ENCODE results near the gene STS.

Gene STS

DNA sequence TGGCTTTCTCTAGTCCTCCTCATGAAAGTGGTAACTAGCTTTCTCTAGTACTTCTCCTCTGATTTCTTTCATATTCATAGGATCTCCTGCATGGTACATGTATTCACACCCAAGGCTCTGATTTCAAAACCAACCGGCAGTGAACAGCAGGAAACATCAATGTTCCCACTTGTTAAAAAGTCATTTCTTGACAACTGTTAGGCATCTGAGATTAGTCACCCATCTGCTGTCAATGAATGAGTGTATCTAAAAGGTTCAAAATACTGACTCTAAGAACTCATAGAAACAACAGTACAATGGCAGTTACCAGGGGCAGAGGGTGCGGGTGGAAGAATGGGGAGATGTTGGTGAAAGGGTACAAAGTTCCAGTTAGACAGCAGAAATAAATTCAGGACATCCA is 31.9 kb downstream of the STS start:
- Histone ChIP-seq H3K4me1 (no peaks in the 10 kb centered on the region), H3K36me3 (peaks cover 0 to 24% (median 0%) of the 10 kb centered on the region in 11 experiments; a peak in 6 of 22 replicates), H3K4me2 (no peak overlapping the region), H3K9me3 (replicated peaks in 1 of 11) (peaks cover 0 to 29% (median 11%) of the 10 kb centered on the region in 11 experiments; a peak in 16 of 22 replicates), H3K4me3 (no peak overlapping the region), H4K20me1 (no peaks in the 10 kb centered on the region), H3K9ac (no peak overlapping the region), H3K27me3 (no peaks in the 10 kb centered on the region), H3K27ac (no peak overlapping the region)
- TF ChIP-seq Cebpa-rat (IDR thresholded peaks at IDR 0.05) = no peak

DNA sequence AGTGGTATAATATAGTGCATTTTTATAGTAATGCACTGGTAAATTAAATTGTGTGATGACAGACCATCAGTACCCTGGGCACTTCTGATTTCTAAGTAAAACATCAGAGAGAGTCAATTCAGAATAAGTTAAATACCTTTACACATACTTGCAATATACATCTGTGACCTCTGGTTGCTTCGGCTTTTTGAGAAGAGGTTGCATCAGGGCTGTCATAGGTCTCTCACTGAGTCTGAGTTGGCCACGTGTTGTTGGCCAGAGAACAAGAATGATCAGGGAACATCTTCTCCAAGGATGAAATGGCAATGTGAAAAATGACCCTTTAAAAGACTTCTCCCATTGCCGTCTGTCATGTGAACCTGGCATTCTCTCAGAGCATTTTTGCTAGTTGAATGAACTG is 37.3 kb downstream of the STS start:
- TF ChIP-seq Cebpa-rat (IDR thresholded peaks at IDR 0.05) = no peak
- no peak overlapping the region for H3K4me3 ChIP-seq
- no peaks in the 10 kb centered on the region for H3K27me3 ChIP-seq
- H4K20me1 ChIP-seq = no peaks in the 10 kb centered on the region
- H3K36me3 ChIP-seq = peaks cover 0 to 14% (median 0%) of the 10 kb centered on the region in 11 experiments; a peak in 5 of 22 replicates
- peaks cover 0 to 10% (median 0%) of the 10 kb centered on the region in 11 experiments; a peak in 3 of 22 replicates for H3K9me3 ChIP-seq (replicated peaks in 1 of 11)
- no peak overlapping the region for H3K9ac ChIP-seq
- H3K4me2 ChIP-seq = no peak overlapping the region
- H3K4me1 ChIP-seq = no peaks in the 10 kb centered on the region
- no peak overlapping the region for H3K27ac ChIP-seq

DNA sequence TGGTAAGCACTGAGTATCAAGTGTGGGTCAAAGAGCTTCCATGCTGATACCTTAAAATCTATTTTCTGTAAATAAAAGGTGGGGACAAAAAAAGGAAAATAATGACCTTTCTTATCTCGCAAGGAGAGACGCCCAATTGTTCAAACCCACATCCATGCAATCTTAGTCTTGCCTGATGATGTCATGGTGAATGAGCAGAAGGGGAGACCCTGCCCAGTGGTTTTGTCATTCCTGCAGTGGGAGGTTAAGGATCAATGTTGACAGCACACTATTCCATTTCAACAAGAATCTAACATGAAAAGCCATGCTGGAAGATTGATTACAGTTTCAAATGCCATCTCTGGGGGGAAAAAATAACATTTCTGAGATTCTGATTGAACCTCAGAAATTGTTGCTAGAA is 41.2 kb downstream of the STS start:
- Histone ChIP-seq H4K20me1 (no peaks in the 10 kb centered on the region), H3K4me3 (no peak overlapping the region), H3K36me3 (peaks cover 1 to 29% (median 18%) of the 10 kb centered on the region in 11 experiments; a peak in 15 of 22 replicates), H3K27ac (no peak overlapping the region), H3K9ac (no peak overlapping the region), H3K27me3 (no peaks in the 10 kb centered on the region), H3K4me2 (no peak overlapping the region), H3K4me1 (no peaks in the 10 kb centered on the region), H3K9me3 (replicated peaks in 1 of 11) (peaks cover 0 to 11% (median 3%) of the 10 kb centered on the region in 11 experiments; a peak in 5 of 22 replicates)
- no peak for TF ChIP-seq Cebpa-rat (IDR thresholded peaks at IDR 0.05)

DNA sequence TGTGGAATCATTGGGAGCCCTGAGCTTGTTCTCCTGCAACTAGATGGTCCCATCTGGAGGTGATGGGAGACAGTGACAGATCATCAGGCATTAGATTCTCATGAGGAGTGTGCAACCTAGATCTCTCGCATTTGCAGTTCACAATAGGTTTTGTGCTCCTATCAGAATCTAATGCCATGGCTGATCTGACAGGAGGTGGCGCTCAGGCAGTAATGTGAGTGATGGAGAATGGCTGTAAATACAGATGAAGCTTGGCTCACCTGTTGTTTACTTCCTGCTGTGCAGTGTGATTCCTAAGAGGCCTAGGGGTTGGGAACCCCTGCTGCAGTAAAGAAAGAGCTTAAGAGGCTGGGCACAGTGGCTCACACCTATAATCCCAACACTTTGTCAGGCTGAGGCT is 42.6 kb downstream of the STS start:
- Histone ChIP-seq H3K9me3 (replicated peaks in 1 of 11) (peaks cover 0 to 24% (median 11%) of the 10 kb centered on the region in 11 experiments; a peak in 15 of 22 replicates), H3K27me3 (no peaks in the 10 kb centered on the region), H3K4me2 (no peak overlapping the region), H3K27ac (no peak overlapping the region), H3K4me1 (no peaks in the 10 kb centered on the region), H3K36me3 (peaks cover 7 to 42% (median 24%) of the 10 kb centered on the region in 11 experiments; a peak in 16 of 22 replicates), H3K4me3 (no peak overlapping the region), H4K20me1 (no peaks in the 10 kb centered on the region), H3K9ac (no peak overlapping the region)
- TF ChIP-seq Cebpa-rat (IDR thresholded peaks at IDR 0.05) = no peak

DNA sequence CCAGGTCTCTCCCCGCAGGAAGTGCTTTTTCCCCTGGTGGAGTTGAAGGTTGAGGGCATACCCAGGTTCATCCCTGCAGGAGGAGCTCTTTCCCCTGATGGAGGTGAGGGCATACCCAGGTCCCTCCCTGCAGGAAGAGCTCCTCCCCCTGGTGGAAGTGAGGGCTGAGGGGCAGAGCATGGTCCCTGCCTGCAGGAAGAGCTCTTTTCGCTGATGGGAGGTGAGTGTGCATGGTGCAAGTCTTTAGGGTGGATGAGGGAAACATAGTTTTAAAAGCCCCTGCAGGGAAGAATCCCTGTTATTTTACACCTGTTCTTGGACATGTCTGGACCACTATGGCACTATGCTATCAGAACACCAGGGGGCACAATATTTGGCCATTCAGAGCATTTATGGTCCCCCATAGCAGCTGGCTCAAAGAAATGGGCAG is 44.2 kb downstream of the STS start:
- TF ChIP-seq Cebpa-rat (IDR thresholded peaks at IDR 0.05) = no peak
- H3K4me1 ChIP-seq = no peaks in the 10 kb centered on the region
- H4K20me1 ChIP-seq = no peaks in the 10 kb centered on the region
- no peak overlapping the region for H3K9ac ChIP-seq
- no peak overlapping the region for H3K4me3 ChIP-seq
- H3K27me3 ChIP-seq = no peaks in the 10 kb centered on the region
- H3K27ac ChIP-seq = no peak overlapping the region
- peaks cover 7 to 56% (median 24%) of the 10 kb centered on the region in 11 experiments; a peak in 16 of 22 replicates for H3K36me3 ChIP-seq
- H3K4me2 ChIP-seq = no peak overlapping the region
- peaks cover 0 to 24% (median 10%) of the 10 kb centered on the region in 11 experiments; a peak in 15 of 22 replicates for H3K9me3 ChIP-seq (replicated peaks in 1 of 11)

DNA sequence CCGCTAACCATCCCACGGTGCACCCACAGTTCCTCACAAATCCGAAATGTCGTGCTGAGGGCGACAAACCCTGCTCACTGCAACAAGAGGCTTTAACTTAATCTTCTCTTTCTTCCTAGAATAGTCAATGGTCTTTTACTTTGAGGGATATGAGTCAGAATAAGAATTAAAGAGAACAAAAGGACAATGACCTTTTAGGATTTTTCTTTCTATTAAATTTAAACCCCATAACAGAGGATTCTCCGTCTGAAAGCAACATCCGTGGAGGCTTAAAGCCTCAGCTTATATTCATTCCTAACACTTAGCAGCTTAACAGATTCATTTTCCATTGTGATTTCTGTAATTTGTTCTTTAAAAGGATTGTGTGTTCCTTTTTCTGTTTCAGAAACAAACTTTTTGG is 45.4 kb downstream of the STS start:
- Histone ChIP-seq H3K4me2 (no peak overlapping the region), H3K9ac (no peak overlapping the region), H3K9me3 (replicated peaks in 1 of 11) (peaks cover 0 to 24% (median 10%) of the 10 kb centered on the region in 11 experiments; a peak in 15 of 22 replicates), H3K4me1 (no peaks in the 10 kb centered on the region), H4K20me1 (no peaks in the 10 kb centered on the region), H3K27ac (no peak overlapping the region), H3K4me3 (no peak overlapping the region), H3K36me3 (peaks cover 7 to 63% (median 24%) of the 10 kb centered on the region in 11 experiments; a peak in 16 of 22 replicates), H3K27me3 (no peaks in the 10 kb centered on the region)
- no peak for TF ChIP-seq Cebpa-rat (IDR thresholded peaks at IDR 0.05)

DNA sequence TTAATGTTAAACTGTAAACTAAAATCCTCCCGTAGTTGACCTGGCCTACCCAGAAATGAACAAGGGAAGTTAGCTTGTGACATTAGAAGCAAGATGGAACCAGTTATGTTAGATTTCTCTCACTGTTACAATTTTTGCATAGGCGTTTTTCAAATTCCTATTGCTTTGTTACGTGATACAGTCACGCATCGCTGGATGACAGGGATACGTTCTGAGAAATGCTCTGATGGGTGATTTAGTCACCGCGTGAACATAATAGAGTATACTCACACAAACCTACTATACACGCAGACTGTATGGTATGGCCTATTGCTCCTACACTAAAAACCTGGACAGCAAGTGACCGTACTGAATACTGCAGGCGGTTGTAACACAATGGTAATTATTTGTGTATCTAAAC is 47.1 kb downstream of the STS start:
- Histone ChIP-seq H3K9ac (no peak overlapping the region), H4K20me1 (no peaks in the 10 kb centered on the region), H3K36me3 (peaks cover 7 to 63% (median 24%) of the 10 kb centered on the region in 11 experiments; a peak in 16 of 22 replicates), H3K27me3 (no peaks in the 10 kb centered on the region), H3K4me2 (no peak overlapping the region), H3K4me1 (no peaks in the 10 kb centered on the region), H3K4me3 (no peak overlapping the region), H3K27ac (no peak overlapping the region), H3K9me3 (replicated peaks in 1 of 11) (peaks cover 0 to 24% (median 10%) of the 10 kb centered on the region in 11 experiments; a peak in 15 of 22 replicates)
- no peak for TF ChIP-seq Cebpa-rat (IDR thresholded peaks at IDR 0.05)

Data from BLaER1 treated with 17β-estradiol and CSF1 and Interleukin-3, amounts not matched to agents 10 nM and 100 nM (cell line).